ENCODE measurements around the gene SV2A. TPM values are rescaled to one million over a fixed set of nuclear protein-coding genes. Genes with fewer than 3 reads are reported as not detected.
"Not testable (repeated sequence)": the region's sequence is repeated elsewhere in the genome, so short reads cannot be mapped to it uniquely, and the experiment has no call there.

SV2A gene
- total RNA-seq, 1 donor from 2014 or later = 16.2 TPM

- H3K27me3 Mint-ChIP-seq = no peaks in the 10 kb centered on the region
- DNase-seq (ENCODE audit: extremely low spot score, unreplicated experiment) = no peak
- peak; percentile 29 for TF ChIP-seq CTCF (conservative IDR thresholded peaks at IDR 0.05)
- no peak overlapping the region for H3K4me3 Mint-ChIP-seq
- H3K9me3 Mint-ChIP-seq = no peaks in the 10 kb centered on the region
- peaks cover 13% of the 10 kb centered on the region for H3K36me3 Mint-ChIP-seq
- H3K4me1 Mint-ChIP-seq (ENCODE audit: unreplicated experiment) = peaks cover 33% of the 10 kb centered on the region
- H3K27ac Mint-ChIP-seq = peak overlapping the region; percentile 46
Measured at GRCh38 chr1:149942207-149942606, 24.6 kb upstream of the SV2A start.

DNA sequence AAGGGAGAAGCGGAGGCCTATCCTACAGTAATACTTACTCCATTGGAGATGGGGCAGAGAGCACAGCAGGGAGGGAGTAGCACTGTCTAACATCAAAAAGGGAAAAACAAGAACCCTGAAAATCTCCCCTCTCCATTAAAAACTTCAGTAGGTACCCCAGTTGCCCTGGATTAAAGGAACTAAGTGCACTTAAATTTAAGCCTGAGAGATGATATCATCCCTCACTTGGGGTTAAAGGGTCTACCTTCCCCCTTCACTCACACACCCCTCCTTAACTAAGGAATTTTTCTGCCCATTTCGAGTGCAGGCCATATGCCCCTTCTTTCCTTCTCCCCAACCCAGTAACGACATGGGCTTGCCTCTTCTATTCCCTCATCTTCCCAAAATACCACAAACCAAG, 22.8 kb upstream of the SV2A start:
- TF ChIP-seq CTCF (conservative IDR thresholded peaks at IDR 0.05) = no peak
- Mint-ChIP-seq H3K9me3 (no peaks in the 10 kb centered on the region), H3K4me1 (ENCODE audit: unreplicated experiment) (peaks cover 48% of the 10 kb centered on the region), H3K27ac (peak overlapping the region; percentile 97), H3K4me3 (no peak overlapping the region), H3K27me3 (no peaks in the 10 kb centered on the region), H3K36me3 (peaks cover 9% of the 10 kb centered on the region)
- no peak for DNase-seq (ENCODE audit: extremely low spot score, unreplicated experiment)

- not testable (repeated sequence) for H3K27me3 Mint-ChIP-seq; DNase-seq (ENCODE audit: extremely low spot score, unreplicated experiment); H3K9me3 Mint-ChIP-seq; H3K36me3 Mint-ChIP-seq
- H3K4me3 Mint-ChIP-seq = peak overlapping the region; percentile 87
- peak overlapping the region; percentile 97 for H3K27ac Mint-ChIP-seq
- H3K4me1 Mint-ChIP-seq (ENCODE audit: unreplicated experiment) = peaks cover 48% of the 10 kb centered on the region
Measured at GRCh38 chr1:149938668-149939003, 21.0 kb upstream of the SV2A start.

- Mint-ChIP-seq H3K4me1 (ENCODE audit: unreplicated experiment) (peaks cover 48% of the 10 kb centered on the region), H3K27ac (peak overlapping the region; percentile 97), H3K27me3 (no peaks in the 10 kb centered on the region), H3K9me3 (no peaks in the 10 kb centered on the region), H3K4me3 (peak overlapping the region; percentile 93), H3K36me3 (peaks cover 4% of the 10 kb centered on the region)
- no peak for TF ChIP-seq CTCF (conservative IDR thresholded peaks at IDR 0.05)
- DNase-seq (ENCODE audit: extremely low spot score, unreplicated experiment) = no peak
Measured at GRCh38 chr1:149937759-149938158, 20.1 kb upstream of the SV2A start.

- Mint-ChIP-seq H3K4me3 (peak overlapping the region; percentile 93), H3K27me3 (no peaks in the 10 kb centered on the region), H3K27ac (peak overlapping the region; percentile 97), H3K9me3 (no peaks in the 10 kb centered on the region), H3K4me1 (ENCODE audit: unreplicated experiment) (peaks cover 46% of the 10 kb centered on the region), H3K36me3 (peaks cover 6% of the 10 kb centered on the region)
- DNase-seq (ENCODE audit: extremely low spot score, unreplicated experiment) = no peak
- no peak for TF ChIP-seq CTCF (conservative IDR thresholded peaks at IDR 0.05)
Measured at GRCh38 chr1:149936992-149937705, 19.5 kb upstream of the SV2A start.

GRCh38 chr1:149936170-149936991, 18.7 kb upstream of the SV2A start, which contains the start of gene MTMR11:
Gene MTMR11, minus strand, starts transcription at chr1:149936879. Its CDS starts 232 bp downstream, at chr1:149936647.
- Mint-ChIP-seq H3K36me3 (peaks cover 14% of the 10 kb centered on the region), H3K4me1 (ENCODE audit: unreplicated experiment) (peaks cover 42% of the 10 kb centered on the region), H3K27me3 (no peaks in the 10 kb centered on the region), H3K27ac (peak within 1 kb of the TSS; percentile 97), H3K4me3 (peak within 1 kb of the TSS; percentile 93), H3K9me3 (no peaks in the 10 kb centered on the region)
- no peak for DNase-seq (ENCODE audit: extremely low spot score, unreplicated experiment)
- no peak for TF ChIP-seq CTCF (conservative IDR thresholded peaks at IDR 0.05)

Measured in type B pancreatic cell (in vitro differentiated cells).